GM19193 (cell line): ENCODE data around the gene ATP6V0B.

Experiments
- POLR2A ChIP-seq: IDR thresholded peaks from 4 replicates; pipeline ENCODE4 v1.6.1; 2011; ENCODE audit not compliant: insufficient read depth, insufficient read length; ENCODE audit errors: extremely low read depth

The ATP6V0B gene

DNA sequence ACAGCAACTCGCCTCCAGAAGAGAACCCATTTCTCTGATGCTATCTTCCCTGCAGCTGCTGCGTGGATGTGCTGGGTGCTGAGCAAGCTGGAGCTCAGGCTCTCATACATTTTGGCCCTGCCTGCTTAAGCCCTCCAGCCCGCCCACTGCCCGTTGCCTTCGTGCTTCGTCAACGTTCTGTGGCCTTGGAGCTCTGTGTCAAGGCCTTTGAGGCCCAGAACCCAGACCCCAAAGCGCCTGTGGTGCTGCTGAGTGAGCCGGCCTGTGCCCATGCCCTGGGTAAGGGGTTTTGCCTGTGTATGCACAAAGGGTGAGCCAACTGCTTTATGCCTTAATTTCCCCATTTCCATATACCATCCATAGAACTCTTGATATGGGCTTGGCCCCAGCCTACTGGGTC, 3.8 kb upstream of the ATP6V0B start:
- no peak for TF ChIP-seq POLR2A

DNA sequence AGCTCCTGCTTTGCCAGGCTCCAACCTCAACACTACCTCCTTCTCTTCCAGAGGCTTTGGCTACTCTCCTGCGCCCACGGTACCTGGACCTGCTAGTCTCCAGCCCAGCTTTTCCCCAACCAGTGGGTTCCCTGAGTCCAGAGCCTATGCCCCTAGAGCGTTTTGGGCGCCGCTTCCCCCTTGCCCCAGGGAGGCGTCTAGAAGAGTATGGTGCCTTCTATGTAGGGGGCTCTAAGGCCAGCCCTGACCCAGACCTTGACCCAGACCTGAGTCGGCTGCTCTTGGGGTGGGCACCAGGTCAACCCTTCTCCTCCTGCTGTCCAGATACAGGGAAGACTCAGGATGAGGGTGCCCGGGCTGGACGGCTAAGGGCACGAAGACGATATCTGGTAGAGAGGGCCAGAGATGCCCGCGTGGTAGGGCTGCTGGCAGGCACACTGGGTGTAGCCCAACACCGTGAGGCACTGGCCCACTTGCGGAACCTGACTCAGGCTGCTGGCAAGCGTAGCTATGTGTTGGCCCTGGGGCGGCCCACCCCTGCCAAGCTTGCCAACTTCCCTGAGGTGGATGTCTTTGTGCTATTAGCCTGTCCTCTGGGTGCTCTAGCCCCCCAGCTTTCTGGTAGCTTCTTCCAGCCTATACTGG, 3.3 kb upstream of the ATP6V0B start:
- no peak for TF ChIP-seq POLR2A

DNA sequence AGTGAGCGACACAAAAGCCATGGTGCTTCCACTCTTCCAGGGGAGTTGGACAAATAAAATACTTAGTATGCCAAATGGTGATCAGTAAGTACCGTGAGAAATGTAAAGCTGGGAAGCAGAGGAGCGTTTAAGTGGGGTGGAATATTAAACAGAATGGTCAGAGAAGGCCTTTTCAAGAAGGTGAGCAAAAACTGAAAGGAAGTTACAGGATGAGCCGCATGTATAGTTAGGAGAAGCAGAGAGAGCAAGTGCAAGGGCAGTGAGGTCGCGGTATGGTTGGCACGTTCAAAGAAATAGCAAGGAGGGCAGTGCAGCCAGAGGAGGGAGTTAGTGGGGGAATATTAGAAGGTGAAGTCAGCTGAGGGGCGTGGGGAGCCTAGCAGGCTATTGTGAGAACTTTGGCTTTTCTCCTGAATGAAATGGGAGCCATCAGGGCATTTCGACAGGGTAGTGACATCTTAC, 748 bp upstream of the ATP6V0B start:
- TF ChIP-seq POLR2A: no peak

DNA sequence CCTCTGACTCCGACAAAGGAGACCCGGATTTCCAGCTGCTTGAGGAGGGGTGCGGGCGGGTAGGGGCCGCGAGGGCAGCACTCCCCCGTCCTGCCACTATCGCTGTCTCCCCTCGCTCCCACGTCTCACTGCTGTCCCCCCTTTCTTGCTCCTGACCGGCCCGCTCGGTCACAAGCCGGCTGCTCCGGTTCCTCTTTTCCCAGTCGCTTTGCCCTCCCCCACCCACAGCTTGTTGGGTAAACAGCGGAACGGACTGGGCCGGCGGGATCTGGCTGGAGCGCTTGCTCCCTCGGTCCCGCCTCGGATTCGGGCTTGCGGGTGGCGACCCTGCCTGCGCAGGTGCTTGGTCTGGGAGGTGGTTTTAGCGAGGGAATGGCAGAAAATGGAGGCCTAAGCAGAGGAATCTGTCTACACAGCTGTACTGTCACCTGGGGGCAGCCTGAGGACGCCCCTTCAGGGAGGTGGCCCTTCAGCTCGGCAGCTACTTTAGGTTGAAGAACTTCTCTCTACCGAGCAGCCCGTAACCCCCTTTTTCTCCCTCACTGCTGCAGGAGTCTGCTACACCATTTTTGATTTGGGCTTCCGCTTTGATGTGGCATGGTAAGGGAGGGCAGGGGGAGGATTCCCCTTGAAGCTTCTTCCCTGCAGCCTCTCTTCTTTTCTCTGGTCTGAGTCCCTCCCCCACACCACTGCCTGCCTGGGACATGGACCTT, 645 bp downstream of the ATP6V0B start:
- no peak for TF ChIP-seq POLR2A

DNA sequence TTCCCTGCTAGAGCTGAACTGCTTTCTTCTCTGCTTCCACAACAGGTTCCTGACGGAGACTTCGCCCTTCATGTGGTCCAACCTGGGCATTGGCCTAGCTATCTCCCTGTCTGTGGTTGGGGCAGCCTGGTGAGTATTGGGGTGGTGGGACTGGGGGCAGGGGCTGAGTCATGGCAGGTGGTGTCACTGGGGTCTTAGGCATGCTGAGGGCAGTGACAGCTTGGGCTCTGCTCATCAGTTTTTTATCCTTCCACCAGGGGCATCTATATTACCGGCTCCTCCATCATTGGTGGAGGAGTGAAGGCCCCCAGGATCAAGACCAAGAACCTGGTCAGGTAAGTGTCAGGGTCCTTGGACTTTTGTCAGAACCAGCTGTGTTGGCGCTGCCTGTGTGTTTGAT, 1.3 kb downstream of the ATP6V0B start:
- no peak for TF ChIP-seq POLR2A

DNA sequence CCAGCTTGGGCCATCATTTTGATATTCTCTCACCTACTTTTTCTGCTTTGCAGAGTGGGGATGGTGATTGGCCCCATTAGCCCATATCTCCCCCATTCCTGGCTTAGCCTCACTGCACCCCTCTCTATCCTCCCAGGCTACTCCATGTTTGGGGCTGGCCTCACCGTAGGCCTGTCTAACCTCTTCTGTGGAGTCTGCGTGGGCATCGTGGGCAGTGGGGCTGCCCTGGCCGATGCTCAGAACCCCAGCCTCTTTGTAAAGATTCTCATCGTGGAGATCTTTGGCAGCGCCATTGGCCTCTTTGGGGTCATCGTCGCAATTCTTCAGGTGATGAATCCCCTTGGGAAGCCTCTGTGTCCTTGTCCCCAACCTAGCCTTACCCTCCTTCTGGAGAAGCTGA, 2.1 kb downstream of the ATP6V0B start:
- no peak for TF ChIP-seq POLR2A

DNA sequence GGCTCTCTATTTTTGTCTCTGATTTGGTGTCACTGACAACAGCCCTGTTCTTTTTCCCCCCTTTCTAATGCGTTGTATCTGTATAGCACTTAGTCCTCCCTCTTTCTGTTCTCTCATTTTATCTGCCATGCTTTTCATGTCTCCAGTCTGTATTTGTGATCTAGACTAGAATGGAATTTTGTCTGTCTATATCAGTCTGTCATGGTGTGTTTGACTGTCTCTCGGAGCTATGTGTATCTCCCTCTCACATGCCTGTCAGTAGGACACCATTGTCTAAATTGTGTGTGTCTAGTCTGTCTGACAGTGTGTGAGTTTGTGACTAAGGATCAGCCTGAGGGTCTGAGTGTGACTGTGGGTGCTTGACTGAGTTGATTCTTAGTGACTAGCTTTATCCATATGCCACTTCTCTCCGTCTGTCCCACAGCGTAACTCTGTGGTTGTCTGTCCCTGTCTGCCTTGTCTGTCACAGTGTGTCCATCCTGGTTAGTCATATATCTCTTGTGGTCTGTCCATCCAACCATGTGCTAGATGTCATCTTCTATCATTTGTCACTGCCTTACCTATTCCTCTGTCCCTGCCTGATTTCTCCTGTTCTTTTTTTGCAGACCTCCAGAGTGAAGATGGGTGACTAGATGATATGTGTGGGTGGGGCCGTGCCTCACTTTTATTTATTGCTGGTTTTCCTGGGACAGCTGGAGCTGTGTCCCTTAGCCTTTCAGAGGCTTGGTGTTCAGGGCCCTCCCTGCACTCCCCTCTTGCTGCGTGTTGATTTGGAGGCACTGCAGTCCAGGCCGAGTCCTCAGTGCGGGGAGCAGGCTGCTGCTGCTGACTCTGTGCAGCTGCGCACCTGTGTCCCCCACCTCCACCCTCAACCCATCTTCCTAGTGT, 2.9 kb downstream of the ATP6V0B start:
- TF ChIP-seq POLR2A: no peak

DNA sequence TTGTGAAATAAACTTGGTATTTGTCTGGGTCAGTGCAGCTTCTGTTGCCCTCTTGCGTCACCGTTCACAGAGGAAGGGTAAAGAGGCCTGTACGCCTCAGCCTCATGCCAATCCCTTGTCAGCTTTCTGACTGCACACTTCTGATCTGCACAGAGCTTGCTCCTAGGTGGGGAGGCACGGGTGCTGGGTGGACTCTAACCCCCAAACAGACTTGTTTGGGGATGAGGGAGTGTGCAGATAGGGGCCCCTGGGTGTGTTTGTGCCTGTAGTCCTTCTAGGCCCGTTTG, 3.4 kb downstream of the ATP6V0B start:
- no peak for TF ChIP-seq POLR2A

DNA sequence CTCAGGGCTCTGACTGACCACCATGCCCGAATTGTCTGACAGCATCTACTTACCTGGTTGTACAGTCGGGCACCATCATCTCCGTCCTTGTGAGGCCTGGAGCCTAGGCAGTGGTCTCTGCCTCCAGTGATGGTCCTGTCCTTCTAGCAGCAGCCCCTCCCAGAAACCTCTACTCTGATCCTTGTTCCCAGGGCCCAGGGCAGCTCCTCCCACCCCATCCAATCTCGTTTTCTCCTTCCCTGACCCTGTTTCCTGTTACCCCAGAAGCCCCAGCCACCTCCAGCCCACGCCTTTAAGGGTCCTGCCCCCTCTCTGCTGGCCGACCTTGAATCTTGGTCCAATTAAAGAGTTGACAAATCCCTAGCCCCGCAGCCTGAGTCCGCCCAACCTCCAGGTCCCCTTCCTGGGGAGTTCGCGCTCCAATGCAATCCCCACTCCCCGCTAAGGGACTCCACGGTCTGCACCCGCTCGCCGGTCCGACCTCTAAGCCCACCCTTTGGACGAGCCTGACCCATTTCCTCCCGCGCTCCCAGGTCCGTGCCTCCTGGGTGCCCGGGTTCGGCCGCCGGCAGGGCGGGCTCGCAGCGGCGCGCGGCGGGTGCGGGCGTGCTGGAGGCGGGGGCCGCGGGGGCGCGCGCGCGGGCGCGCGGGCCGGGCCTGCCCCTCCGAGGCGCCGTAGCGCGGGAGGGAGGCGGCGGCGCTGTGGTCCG, 3.9 kb downstream of the ATP6V0B start, which contains the start of gene B4GALT2:
TSS of gene B4GALT2 (plus strand) at position 660 of the 710 bp plus-strand sequence. CDS start 1,951 bp downstream, outside the sequence.
- peak; percentile 46 for TF ChIP-seq POLR2A

DNA sequence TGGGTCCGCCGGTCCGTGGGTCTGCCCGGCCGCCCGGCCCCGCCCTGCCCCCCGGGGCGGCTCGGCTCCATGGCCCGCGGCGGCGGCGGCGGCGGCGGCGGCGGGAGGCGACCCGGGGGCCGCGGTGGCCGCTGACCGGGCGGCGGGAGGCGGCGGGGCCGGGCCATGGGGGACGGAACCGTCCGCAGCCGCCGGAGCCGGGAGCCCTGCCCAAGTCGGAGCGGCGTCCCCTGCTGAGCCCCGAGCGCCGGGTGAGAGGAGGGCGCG, 4.4 kb downstream of the ATP6V0B start:
- TF ChIP-seq POLR2A: no peak

DNA sequence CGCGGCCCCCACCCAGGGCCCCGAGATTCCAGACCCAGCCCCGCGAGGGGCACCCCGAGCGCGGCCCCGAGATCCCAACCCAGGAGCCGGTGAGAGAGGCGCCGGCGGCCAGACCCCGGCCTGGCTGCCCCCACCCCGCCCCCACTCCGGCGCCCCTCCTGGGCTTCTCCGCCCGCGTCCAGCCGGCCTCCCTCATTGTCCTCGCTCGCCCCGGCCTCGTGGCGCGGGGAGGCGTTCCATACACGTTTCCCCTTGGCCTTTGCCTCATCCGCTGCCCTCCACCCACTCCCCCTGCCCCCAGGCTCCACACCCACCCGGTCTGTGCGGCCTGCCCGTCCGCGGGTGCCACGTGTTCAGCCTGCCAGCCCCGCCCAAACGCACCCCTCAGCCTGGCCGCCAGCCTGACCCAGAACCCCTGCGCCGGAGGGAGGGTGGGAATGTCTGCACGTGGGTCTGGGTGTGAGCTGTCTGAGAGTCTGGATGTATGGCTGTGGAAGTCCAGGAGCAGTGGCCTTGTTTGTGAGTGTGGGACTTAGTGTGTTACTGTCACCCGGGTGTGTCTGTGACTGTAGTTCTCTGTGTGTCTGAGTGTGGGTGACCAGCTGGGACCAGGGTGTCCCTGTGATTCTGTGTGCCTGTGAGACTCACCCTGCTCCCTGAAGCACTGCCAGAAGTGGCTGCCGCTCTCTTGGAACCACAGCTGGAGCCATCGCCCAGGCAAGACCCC, 4.9 kb downstream of the ATP6V0B start:
- TF ChIP-seq POLR2A: no peak

DNA sequence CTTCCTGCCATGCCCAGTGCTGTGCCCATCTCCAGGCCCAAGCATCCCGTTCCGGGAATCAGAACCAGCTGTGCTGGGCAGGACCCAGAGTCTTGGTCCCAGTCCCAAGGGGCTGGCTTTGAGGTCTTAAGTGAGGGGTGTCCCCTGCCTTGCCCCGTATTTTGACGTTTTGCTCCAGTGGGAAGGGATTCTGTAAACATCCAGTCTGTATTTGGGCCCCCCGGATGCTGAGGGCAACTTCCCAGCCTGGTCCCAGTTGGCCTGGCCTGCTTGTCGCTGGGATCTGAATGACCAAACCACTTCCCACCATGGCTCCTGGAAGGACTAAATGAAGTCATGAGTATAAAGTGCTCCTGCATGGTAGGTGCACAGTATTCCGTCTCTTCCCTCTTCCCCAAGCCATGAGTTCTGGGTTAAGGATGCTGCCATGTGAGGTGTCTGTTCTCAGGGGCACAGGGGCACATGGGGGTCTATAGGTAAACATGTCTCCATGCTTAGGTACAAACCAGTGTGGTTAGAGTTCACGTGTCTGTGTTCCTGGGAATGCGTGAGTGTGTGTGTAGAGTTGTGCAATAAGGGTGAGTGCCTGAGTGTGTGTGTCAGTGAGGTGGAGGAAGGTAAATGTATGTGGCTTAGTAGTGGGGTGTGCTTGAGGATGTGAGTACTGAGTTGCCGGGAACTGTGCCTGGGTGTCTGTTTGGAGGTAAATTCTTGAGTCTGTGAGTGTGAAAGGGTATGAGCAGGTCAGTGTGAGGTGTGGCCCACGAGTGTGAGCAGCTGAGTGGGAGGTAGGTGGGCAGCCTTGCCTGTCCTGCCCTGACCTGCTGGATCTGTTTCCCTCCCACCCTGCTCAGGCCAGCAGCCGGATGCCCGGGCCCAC, 5.7 kb downstream of the ATP6V0B start:
- no peak for TF ChIP-seq POLR2A

DNA sequence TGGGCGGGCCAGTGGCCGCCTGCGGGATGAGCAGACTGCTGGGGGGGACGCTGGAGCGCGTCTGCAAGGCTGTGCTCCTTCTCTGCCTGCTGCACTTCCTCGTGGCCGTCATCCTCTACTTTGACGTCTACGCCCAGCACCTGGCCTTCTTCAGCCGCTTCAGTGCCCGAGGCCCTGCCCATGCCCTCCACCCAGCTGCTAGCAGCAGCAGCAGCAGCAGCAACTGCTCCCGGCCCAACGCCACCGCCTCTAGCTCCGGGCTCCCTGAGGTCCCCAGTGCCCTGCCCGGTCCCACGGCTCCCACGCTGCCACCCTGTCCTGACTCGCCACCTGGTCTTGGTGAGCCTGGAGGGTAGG, 6.4 kb downstream of the ATP6V0B start:
- no peak for TF ChIP-seq POLR2A

DNA sequence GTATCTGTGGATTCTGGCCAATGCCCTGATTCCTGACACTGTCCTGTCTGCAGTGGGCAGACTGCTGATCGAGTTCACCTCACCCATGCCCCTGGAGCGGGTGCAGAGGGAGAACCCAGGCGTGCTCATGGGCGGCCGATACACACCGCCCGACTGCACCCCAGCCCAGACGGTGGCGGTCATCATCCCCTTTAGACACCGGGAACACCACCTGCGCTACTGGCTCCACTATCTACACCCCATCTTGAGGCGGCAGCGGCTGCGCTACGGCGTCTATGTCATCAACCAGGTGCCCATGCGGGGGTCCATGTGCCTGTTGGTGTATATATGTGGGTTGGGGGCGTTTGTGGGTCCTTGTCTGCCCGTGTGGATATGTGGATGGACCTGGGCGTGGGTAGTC, 6.9 kb downstream of the ATP6V0B start:
- no peak for TF ChIP-seq POLR2A
